ENCODE measurements around the gene KRTCAP2.

Gene KRTCAP2

GRCh38 chr1:155130272-155131006 is 42.7 kb downstream of the KRTCAP2 start:
- DNase-seq = no peak

- DNase-seq = no peak
Measured at GRCh38 chr1:155128755-155129473, 44.2 kb downstream of the KRTCAP2 start.

- no peak for DNase-seq
Measured at GRCh38 chr1:155127967-155128754, 44.9 kb downstream of the KRTCAP2 start.

GRCh38 chr1:155127105-155127966 is 45.8 kb downstream of the KRTCAP2 start, which contains the start of gene EFNA1:
Gene EFNA1, plus strand, starts transcription at chr1:155127876. Its CDS starts 102 bp downstream, at chr1:155127978.
- no peak for DNase-seq

- peak; percentile 49 for DNase-seq
Measured at GRCh38 chr1:155126556-155127104, 46.5 kb downstream of the KRTCAP2 start.

- no peak for DNase-seq
Measured at GRCh38 chr1:155125946-155126555, 47.1 kb downstream of the KRTCAP2 start.

- no peak for DNase-seq
Measured at GRCh38 chr1:155125511-155125945, 47.6 kb downstream of the KRTCAP2 start.

GRCh38 chr1:155124503-155125463 is 48.3 kb downstream of the KRTCAP2 start:
- no peak for DNase-seq

- no peak for DNase-seq
Measured at GRCh38 chr1:155123801-155124200, 49.3 kb downstream of the KRTCAP2 start.

- no peak for DNase-seq
Measured at GRCh38 chr1:155122308-155122707, 50.8 kb downstream of the KRTCAP2 start.

GRCh38 chr1:155121249-155121648 is 51.9 kb downstream of the KRTCAP2 start:
- no peak for DNase-seq

GRCh38 chr1:155120253-155120652 is 52.9 kb downstream of the KRTCAP2 start:
- DNase-seq = no peak

All from NCI-H1092 treated with DMSO at 0.1 percent for 48 hours (cell line).